ENCODE data around the gene CMTM1. TPM values are rescaled to one million over a fixed set of nuclear protein-coding genes. Genes with fewer than 3 reads are reported as not detected.

Gene CMTM1
- total RNA-seq, 2 experiments from 2014 or later = 13.6 to 15.0 TPM

- peak overlapping the region; percentile 13 for H3K4me3 Mint-ChIP-seq
Observed at GRCh38 chr16:66539623-66540469, 26.4 kb upstream of the CMTM1 start.

GRCh38 chr16:66541388-66542355 lies 24.6 kb upstream of the CMTM1 start:
- ATAC-seq = no peak
- ChIA-PET POLR2A (interaction anchor here (1.1 to 2.5 kb wide), 2 partner anchors 10 to 23 kb away, joined by 3 to 8 read pairs; partner anchors contain the start of gene CKLF), CTCF (interaction anchor here (1.3 kb wide), 1 partner anchor 7 kb away, joined by 3 read pairs; no protein-coding TSS in a partner anchor)

More at GRCh38 chr16:66539623-66540469, 26.4 kb upstream of the CMTM1 start:
- Mint-ChIP-seq H3K27me3 (ENCODE audit: low read depth) (no peaks in the 10 kb centered on the region), H3K9me3 (ENCODE audit: insufficient read depth) (no peaks in the 10 kb centered on the region), H3K36me3 (ENCODE audit: low read depth) (peaks cover 3% of the 10 kb centered on the region), H3K4me1 (ENCODE audit: low read depth) (peaks cover 29% of the 10 kb centered on the region), H3K27ac (peak overlapping the region; percentile 72)
- ChIA-PET POLR2A (interaction anchor here (0.9 kb wide), 1 partner anchor 13 kb away, joined by 3 read pairs; the partner anchor contains the start of gene CKLF), CTCF (interaction anchor here (1.3 kb wide), 1 partner anchor 9 kb away, joined by 3 read pairs; no protein-coding TSS in a partner anchor)
- ATAC-seq (peak; percentile 60), DNase-seq (no peak)

DNA sequence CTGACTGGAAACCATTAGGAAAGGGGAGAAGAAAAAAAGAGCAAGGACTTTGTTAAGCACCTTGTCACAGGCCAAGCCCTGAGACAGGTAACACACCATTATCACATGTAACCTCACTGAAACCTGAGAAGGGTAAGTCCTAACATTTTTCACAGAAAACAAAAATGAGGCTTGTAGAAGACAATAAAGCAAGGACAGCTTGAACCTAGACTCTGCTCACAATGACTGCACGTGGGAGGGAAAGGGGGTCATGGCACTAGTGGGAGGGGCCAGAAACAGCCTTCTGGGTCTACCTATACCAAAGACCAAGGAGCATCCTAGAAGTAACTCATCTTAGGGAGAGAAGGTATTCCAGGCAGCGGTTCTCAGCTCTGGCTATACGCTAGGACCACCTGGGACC lies 23.8 kb upstream of the CMTM1 start:
- DNase-seq = no peak
- H3K27me3 Mint-ChIP-seq (ENCODE audit: low read depth) = no peaks in the 10 kb centered on the region
- no peaks in the 10 kb centered on the region for H3K9me3 Mint-ChIP-seq (ENCODE audit: insufficient read depth)
- peaks cover 34% of the 10 kb centered on the region for H3K4me1 Mint-ChIP-seq (ENCODE audit: low read depth)
- H3K27ac Mint-ChIP-seq = peak overlapping the region; percentile 4
- ChIA-PET POLR2A (interaction anchor here (1.0 to 2.5 kb wide), 2 partner anchors 10 to 62 kb away, joined by 3 to 8 read pairs; partner anchors contain the start of genes CKLF and CMTM3), CTCF (no interaction called here)
- no peak overlapping the region for H3K4me3 Mint-ChIP-seq
- peaks cover 3% of the 10 kb centered on the region for H3K36me3 Mint-ChIP-seq (ENCODE audit: low read depth)
- ATAC-seq = no peak

More at GRCh38 chr16:66541388-66542355, 24.6 kb upstream of the CMTM1 start:
- DNase-seq = no peak
- no peaks in the 10 kb centered on the region for H3K27me3 Mint-ChIP-seq (ENCODE audit: low read depth)
- H3K36me3 Mint-ChIP-seq (ENCODE audit: low read depth) = peaks cover 3% of the 10 kb centered on the region
- no peak overlapping the region for H3K4me3 Mint-ChIP-seq
- peaks cover 31% of the 10 kb centered on the region for H3K4me1 Mint-ChIP-seq (ENCODE audit: low read depth)
- H3K27ac Mint-ChIP-seq = no peak overlapping the region
- no peaks in the 10 kb centered on the region for H3K9me3 Mint-ChIP-seq (ENCODE audit: insufficient read depth)

DNA sequence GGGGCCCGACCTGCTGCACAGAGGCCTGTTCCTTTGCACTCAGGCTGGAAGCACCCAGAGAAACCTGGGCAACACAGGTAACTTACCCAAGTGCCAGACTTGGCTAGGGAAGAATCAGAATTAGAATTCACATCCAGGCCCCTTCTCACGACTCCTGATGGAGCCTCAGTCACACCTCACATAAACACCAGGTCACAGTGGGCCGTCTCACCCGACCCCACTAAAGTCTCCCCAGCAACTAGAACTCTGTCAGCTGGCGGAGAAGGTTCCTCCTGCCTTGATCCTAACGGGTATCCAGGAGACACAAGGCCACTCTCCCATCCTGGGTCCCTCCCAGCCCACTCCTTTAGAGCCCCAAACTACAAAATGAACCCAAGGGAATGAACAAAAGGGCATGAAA lies 22.7 kb upstream of the CMTM1 start:
- no peaks in the 10 kb centered on the region for H3K27me3 Mint-ChIP-seq (ENCODE audit: low read depth)
- no peaks in the 10 kb centered on the region for H3K9me3 Mint-ChIP-seq (ENCODE audit: insufficient read depth)
- ATAC-seq = no peak
- H3K4me1 Mint-ChIP-seq (ENCODE audit: low read depth) = peaks cover 36% of the 10 kb centered on the region
- CTCF ChIA-PET = interaction anchor here (1.4 to 1.7 kb wide), 2 partner anchors 9 to 20 kb away, joined by 3 to 6 read pairs; partner anchors contain the start of gene CKLF
- POLR2A ChIA-PET = interaction anchor here (1.0 to 2.5 kb wide), 2 partner anchors 8 to 61 kb away, joined by 3 to 8 read pairs; partner anchors contain the start of genes CKLF and CMTM3
- no peaks in the 10 kb centered on the region for H3K36me3 Mint-ChIP-seq (ENCODE audit: low read depth)
- H3K27ac Mint-ChIP-seq = no peak overlapping the region
- no peak for DNase-seq
- H3K4me3 Mint-ChIP-seq = no peak overlapping the region

DNA sequence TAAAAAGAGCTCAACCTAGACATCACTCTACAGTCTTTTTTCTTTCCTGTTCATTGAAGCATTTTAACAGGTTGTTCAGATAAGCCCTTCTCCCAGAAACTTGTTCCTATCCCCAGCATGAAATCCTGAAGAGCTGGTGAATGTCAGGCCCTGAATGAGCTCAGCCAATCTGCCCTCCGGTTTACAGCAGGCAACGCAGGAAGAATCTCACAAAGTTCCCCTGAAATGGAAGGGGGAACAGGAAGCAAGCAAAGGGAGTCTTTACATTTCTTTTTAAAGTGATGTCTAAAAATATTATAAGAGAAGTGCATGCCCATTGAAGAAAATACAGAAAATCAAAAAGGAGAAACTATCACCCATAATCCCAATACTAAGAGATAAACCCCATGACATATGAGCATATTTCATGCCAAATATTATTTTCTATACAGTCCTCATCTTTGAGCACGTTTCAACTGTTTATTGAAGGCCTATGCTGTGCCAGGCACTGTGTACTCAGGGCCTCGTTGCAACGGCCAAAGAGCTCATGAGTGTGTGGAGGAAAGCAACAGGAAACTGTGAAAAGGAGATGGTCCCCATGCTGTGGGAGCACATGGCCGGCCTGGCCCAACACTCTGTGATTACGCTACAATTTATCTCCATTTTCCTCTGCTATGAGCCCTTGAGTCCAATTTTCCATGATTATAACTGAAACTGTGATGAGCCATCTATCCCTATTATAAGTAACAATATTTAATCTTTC lies 22.1 kb upstream of the CMTM1 start:
- Mint-ChIP-seq H3K4me1 (ENCODE audit: low read depth) (peaks cover 37% of the 10 kb centered on the region), H3K36me3 (ENCODE audit: low read depth) (no peaks in the 10 kb centered on the region), H3K9me3 (ENCODE audit: insufficient read depth) (no peaks in the 10 kb centered on the region), H3K27ac (no peak overlapping the region), H3K27me3 (ENCODE audit: low read depth) (no peaks in the 10 kb centered on the region), H3K4me3 (no peak overlapping the region)
- ATAC-seq (no peak), DNase-seq (no peak)
- POLR2A ChIA-PET = interaction anchor here (1.6 to 2.5 kb wide), 2 partner anchors 8 to 60 kb away, joined by 3 to 8 read pairs; partner anchors contain the start of genes CKLF and CMTM3
- CTCF ChIA-PET = interaction anchor here (1.4 to 1.7 kb wide), 3 partner anchors 8 to 20 kb away, joined by 3 to 6 read pairs (median 5); partner anchors contain the start of gene CKLF

GRCh38 chr16:66547101-66547989 lies 18.9 kb upstream of the CMTM1 start:
- Mint-ChIP-seq H3K27me3 (ENCODE audit: low read depth) (no peaks in the 10 kb centered on the region), H3K27ac (no peak overlapping the region), H3K4me3 (no peak overlapping the region), H3K36me3 (ENCODE audit: low read depth) (peaks cover under 1% of the 10 kb centered on the region), H3K9me3 (ENCODE audit: insufficient read depth) (no peaks in the 10 kb centered on the region), H3K4me1 (ENCODE audit: low read depth) (peaks cover 48% of the 10 kb centered on the region)
- DNase-seq (no peak), ATAC-seq (no peak)
- ChIA-PET CTCF (interaction anchor here (0.8 to 1.4 kb wide), 7 partner anchors 13 to 142 kb away, joined by 3 to 4 read pairs (median 3); no protein-coding TSS in a partner anchor), POLR2A (interaction anchor here (0.8 to 9.3 kb wide), 7 partner anchors 9 to 57 kb away, joined by 3 to 136 read pairs (median 3); no protein-coding TSS in a partner anchor)

GRCh38 chr16:66548068-66548467 lies 18.2 kb upstream of the CMTM1 start:
- Mint-ChIP-seq H3K27me3 (ENCODE audit: low read depth) (no peaks in the 10 kb centered on the region), H3K4me1 (ENCODE audit: low read depth) (peaks cover 49% of the 10 kb centered on the region), H3K4me3 (no peak overlapping the region), H3K9me3 (ENCODE audit: insufficient read depth) (no peaks in the 10 kb centered on the region), H3K27ac (peak overlapping the region; percentile 84), H3K36me3 (ENCODE audit: low read depth) (peaks cover 5% of the 10 kb centered on the region)
- ChIA-PET POLR2A (interaction anchor here (0.8 to 9.3 kb wide), 7 partner anchors 9 to 56 kb away, joined by 3 to 136 read pairs (median 3); no protein-coding TSS in a partner anchor), CTCF (interaction anchor here (0.8 to 1.4 kb wide), 8 partner anchors 12 to 142 kb away, joined by 3 to 4 read pairs (median 3); no protein-coding TSS in a partner anchor)
- no peak for DNase-seq
- ATAC-seq = no peak

GRCh38 chr16:66548868-66549267 lies 17.4 kb upstream of the CMTM1 start:
- peaks cover 56% of the 10 kb centered on the region for H3K4me1 Mint-ChIP-seq (ENCODE audit: low read depth)
- ATAC-seq (no peak), DNase-seq (no peak)
- H3K9me3 Mint-ChIP-seq (ENCODE audit: insufficient read depth) = no peaks in the 10 kb centered on the region
- ChIA-PET CTCF (interaction anchor here (0.8 to 2.8 kb wide), 6 partner anchors 8 to 142 kb away, joined by 3 to 10 read pairs (median 4); no protein-coding TSS in a partner anchor), POLR2A (interaction anchor here (2.1 to 9.3 kb wide), 3 partner anchors 24 to 33 kb away, joined by 6 to 136 read pairs (median 30); no protein-coding TSS in a partner anchor)
- H3K36me3 Mint-ChIP-seq (ENCODE audit: low read depth) = peaks cover 13% of the 10 kb centered on the region
- H3K4me3 Mint-ChIP-seq = peak overlapping the region; percentile 64
- no peaks in the 10 kb centered on the region for H3K27me3 Mint-ChIP-seq (ENCODE audit: low read depth)
- peak overlapping the region; percentile 84 for H3K27ac Mint-ChIP-seq

GRCh38 chr16:66549284-66550131 lies 16.7 kb upstream of the CMTM1 start, which contains the start of gene TK2:
Gene TK2, minus strand, starts transcription at chr16:66550122. Its CDS starts 61 bp downstream, at chr16:66550061.
- POLR2A ChIA-PET = interaction anchor here (0.6 to 9.3 kb wide), 3 partner anchors 11 to 32 kb away, joined by 3 to 136 read pairs (median 30); no protein-coding TSS in a partner anchor
- DNase-seq (peak; percentile 55), ATAC-seq (peak; percentile 38)
- Mint-ChIP-seq H3K27ac (peak within 1 kb of the TSS; percentile 84), H3K36me3 (ENCODE audit: low read depth) (peaks cover 20% of the 10 kb centered on the region), H3K27me3 (ENCODE audit: low read depth) (no peaks in the 10 kb centered on the region), H3K4me1 (ENCODE audit: low read depth) (peaks cover 59% of the 10 kb centered on the region), H3K4me3 (peak within 1 kb of the TSS; percentile 90), H3K9me3 (ENCODE audit: insufficient read depth) (no peaks in the 10 kb centered on the region)
- CTCF ChIA-PET = interaction anchor here (0.9 to 5.3 kb wide), 6 partner anchors 9 to 143 kb away, joined by 3 to 63 read pairs (median 7); no protein-coding TSS in a partner anchor
